Islet of Langerhans (tissue), 1 donor: ENCODE measurements around the gene EVA1A.
A peak's percentile ranks its signal among the peaks of the same experiment; 100 is the strongest.

Experiments used
- FAIRE-seq: peaks from one replicate; lab custom pipeline; 2011; peaks lifted over from hg19 to GRCh38; lab: Jason Lieb, UNC

The EVA1A gene

GRCh38 chr2:75560768-75561565 is at the start of gene EVA1A:
Gene EVA1A (minus strand): TSS chr2:75560939. CDS start chr2:75518140, 42,799 bp downstream.
- FAIRE-seq = no peak

GRCh38 chr2:75609937-75610508 is 49.3 kb upstream of the EVA1A start:
- no peak for FAIRE-seq

GRCh38 chr2:75609334-75609689 is 48.6 kb upstream of the EVA1A start:
- FAIRE-seq = no peak

GRCh38 chr2:75608684-75609333 is 48.1 kb upstream of the EVA1A start:
- no peak for FAIRE-seq

GRCh38 chr2:75607988-75608683 is 47.4 kb upstream of the EVA1A start:
- no peak for FAIRE-seq

- no peak for FAIRE-seq
Observed at GRCh38 chr2:75607400-75607798, 46.7 kb upstream of the EVA1A start.

- FAIRE-seq = no peak
Observed at GRCh38 chr2:75606761-75607399, 46.1 kb upstream of the EVA1A start.

- FAIRE-seq = no peak
Observed at GRCh38 chr2:75605770-75606529, 45.2 kb upstream of the EVA1A start.

- FAIRE-seq = no peak
Observed at GRCh38 chr2:75604484-75604883, 43.7 kb upstream of the EVA1A start.

- FAIRE-seq = no peak
Observed at GRCh38 chr2:75603477-75603876, 42.7 kb upstream of the EVA1A start.

- no peak for FAIRE-seq
Observed at GRCh38 chr2:75602724-75603342, 42.1 kb upstream of the EVA1A start.

- FAIRE-seq = no peak
Observed at GRCh38 chr2:75600461-75601011, 39.8 kb upstream of the EVA1A start.

GRCh38 chr2:75598589-75599155 is 37.9 kb upstream of the EVA1A start:
- FAIRE-seq = no peak

- no peak for FAIRE-seq
Observed at GRCh38 chr2:75597949-75598348, 37.2 kb upstream of the EVA1A start.

- no peak for FAIRE-seq
Observed at GRCh38 chr2:75596784-75597183, 36.0 kb upstream of the EVA1A start.

GRCh38 chr2:75595541-75596395 is 35.0 kb upstream of the EVA1A start:
- no peak for FAIRE-seq

- FAIRE-seq = no peak
Observed at GRCh38 chr2:75594596-75594995, 33.9 kb upstream of the EVA1A start.

- no peak for FAIRE-seq
Observed at GRCh38 chr2:75592888-75593287, 32.1 kb upstream of the EVA1A start.

GRCh38 chr2:75592030-75592429 is 31.3 kb upstream of the EVA1A start:
- FAIRE-seq = peak; percentile 38
